Fibroblast of the conjunctiva (primary cell): Measurements from ENCODE around the gene EML6.
"Not testable (repeated sequence)": the region's sequence is repeated elsewhere in the genome, so short reads cannot be mapped to it uniquely, and the experiment has no call there.

Source experiments
- DNase-seq: peaks from one replicate; pipeline ENCODE4 v3.0.0-alpha.2; 2010; ENCODE audit warnings: low read depth

The EML6 gene

GRCh38 chr2:54803783-54804751 lies 80.6 kb downstream of the EML6 start:
- DNase-seq, result no peak

DNA sequence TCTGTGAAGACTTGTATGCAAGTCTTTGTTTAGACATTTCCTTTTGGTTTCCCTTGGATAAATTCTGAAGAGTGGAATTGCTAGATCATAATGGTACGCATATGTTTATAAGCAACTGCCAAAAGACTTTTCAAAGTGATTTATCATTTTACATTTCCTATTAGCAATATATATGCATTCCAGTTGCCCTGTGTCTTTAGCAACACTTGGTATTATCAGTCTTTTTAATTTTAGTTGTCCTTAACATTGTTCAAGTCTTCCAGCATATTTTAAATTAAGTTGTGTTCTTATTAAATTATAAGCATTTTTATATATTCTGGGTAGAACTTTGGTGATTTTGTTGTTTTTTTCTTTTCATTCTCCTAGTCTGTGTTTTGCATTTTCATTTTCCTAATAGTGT lies 81.8 kb downstream of the EML6 start:
- DNase-seq, result no peak

GRCh38 chr2:54806975-54807374 lies 83.5 kb downstream of the EML6 start:
- no peak for DNase-seq

DNA sequence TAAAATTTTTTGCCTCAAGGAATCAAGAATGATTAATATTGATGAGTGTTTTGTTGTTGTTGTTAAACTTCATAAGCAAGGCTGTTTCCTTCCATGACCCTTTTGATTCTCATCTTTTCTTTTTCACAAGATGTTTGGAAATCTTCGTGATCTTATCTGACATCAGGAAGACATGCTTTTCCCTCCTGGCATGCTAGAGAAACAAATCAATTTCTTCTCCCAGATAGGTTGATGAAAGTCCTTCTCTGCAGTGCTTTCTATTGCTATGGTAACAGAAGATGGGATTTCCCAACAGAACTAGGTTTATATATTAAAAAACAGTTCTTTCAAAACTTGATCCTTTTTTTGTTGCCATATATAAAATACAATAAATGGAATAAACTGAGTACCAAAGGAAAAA lies 85.2 kb downstream of the EML6 start:
- DNase-seq, result no peak

DNA sequence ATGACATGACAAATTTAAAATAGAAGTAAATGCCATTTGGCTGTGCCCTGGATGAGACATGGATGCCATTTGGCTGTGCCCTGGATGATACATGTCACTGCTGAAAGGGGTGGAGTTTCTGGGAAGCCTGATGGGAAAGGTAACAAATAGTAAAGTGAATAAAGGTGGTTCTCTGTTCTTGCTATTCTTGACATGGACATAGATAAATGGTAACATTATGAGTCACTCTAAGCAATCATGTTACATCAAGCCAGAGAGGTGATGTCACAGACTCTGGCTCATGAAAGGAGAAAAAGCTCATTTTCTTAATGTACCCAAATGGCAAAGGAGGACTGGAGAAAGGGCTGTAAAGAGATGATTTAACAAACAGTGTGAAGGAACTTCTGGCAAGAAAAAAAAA lies 86.4 kb downstream of the EML6 start:
- peak; percentile 4 for DNase-seq

GRCh38 chr2:54810246-54810645 lies 86.8 kb downstream of the EML6 start:
- no peak for DNase-seq

DNA sequence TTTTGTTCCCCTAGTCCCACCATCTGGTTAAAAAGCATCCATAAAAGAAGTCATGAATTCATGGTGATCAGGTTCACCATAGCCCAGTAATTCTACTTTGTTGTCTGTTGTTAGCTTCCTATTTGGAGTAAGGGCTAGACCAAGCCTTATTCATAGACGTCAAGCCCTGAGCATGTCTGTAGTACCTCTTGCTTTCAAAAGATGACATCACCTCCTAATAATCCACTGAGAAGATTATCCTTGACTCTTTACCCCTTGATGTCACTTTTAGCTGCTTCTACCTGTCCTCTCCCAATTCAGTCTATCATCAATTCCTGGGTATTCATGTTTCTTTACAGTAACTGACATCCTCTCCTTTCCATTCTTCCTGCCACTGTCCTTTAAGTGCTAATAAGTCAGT lies 90.1 kb downstream of the EML6 start:
- DNase-seq, result no peak

DNA sequence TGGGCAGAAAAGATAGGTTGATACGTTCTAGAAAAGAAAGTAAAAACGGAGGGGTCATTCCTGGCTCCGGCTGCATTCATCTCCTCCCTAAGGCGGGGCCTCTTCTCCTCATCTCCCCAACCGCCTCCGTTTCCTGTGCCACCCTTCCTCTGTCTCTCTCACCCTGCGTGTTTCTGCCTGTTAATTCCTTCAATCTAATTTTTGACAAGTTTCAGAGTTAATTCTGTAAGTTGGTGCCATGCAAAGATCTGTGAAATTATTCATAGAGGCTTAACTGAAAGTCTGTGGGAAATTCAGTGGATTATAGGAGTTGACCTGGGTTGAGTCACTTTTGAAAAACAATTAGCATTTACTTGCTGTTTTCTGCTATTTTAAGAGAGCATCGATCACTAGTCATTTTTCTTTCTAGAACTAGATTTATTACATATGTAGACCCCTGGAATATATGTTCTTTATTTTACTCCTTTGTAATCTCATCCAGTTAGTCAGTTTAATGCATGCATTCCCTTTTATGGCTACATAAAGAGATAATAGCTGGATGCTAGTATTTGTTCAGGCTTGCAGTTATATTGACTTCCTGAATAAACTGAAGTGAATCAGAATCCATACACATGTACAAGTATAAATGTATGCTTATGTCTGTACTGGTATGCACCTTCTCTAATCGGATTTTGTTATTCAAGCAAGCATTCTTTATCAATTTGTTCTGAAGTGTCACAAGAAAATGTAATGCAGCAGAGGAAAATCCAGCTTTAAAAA lies 91.1 kb downstream of the EML6 start:
- DNase-seq, result no peak

GRCh38 chr2:54815148-54815539 lies 91.7 kb downstream of the EML6 start:
- no peak for DNase-seq

GRCh38 chr2:54818226-54818625 lies 94.8 kb downstream of the EML6 start:
- no peak for DNase-seq

DNA sequence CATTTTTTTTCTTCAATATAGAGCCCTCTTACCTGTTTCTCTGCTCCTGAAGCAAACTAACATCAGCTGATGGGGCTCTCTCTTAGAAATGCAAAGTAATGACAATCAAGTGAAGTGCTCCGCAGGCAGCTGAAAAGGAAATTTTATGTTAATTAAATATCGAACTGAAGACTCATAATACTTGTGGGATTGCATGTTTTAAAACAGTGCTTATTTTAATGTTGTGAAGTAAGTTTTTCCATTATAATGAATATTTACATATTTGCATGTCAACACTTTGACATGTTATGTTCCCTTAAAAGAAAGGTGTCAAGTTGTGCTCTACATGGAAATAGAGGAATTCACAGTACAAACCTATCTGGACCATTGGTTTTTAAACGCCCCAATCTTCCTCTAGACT lies 97.1 kb downstream of the EML6 start:
- DNase-seq, result no peak

DNA sequence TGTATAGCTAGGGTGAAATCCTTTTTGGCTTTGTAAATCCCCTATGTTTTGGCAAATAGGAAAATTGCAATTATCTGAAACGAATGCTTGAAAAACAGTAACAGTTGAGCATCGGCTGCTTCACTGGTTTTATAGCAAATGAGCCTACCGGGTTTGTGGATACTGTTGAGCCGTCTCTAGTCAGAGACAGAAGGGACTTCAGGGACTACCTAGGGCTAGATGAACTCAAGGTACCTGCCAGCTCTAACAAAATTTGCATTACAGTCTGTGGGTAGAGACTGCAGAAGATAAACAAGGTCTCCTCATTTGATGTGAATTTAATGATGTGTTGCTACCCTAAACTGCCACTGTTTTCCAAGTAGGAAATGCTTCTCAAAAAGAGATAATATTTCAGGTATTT lies 101.1 kb downstream of the EML6 start:
- DNase-seq, result no peak

- no peak for DNase-seq
Measured at GRCh38 chr2:54830546-54830945, 107.1 kb downstream of the EML6 start.

DNA sequence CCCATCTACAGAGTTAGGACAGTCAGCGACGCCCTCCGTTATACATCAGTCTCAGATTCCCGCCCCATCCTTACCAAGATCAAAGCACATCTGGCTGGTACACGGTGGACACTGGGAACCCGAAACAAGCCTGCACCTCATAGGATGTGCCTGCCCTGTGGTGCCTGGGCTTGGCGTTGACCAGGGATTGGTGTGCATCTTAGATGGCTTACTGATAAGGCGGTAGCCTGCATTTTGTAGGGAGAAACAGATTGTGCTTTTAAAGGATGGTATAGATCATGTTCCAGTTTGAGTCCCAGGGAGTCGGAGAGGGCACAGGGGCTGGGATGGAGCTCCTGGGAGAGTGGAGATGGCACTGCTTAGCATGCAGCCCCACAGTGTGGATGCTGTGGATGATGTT lies 108.0 kb downstream of the EML6 start:
- no peak for DNase-seq

DNA sequence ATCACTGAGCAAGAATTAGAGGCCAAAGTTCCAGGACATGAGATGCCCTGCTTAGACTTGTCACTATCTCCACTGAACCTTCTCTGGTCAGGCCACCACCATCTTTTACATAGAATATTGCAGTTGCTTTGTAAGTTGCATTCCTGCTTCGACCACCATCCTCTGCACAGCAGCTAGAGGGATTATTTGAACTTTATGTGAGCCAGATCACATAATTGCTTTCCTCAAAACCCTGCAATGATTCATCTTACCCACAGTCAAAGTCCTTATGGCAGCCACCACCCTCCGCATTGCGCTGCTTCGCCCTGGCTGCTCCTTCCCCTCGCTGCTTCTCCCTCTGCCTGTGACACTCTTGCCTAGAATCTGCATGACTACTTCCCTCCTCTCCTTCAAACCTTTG lies 111.3 kb downstream of the EML6 start:
- DNase-seq, result no peak

DNA sequence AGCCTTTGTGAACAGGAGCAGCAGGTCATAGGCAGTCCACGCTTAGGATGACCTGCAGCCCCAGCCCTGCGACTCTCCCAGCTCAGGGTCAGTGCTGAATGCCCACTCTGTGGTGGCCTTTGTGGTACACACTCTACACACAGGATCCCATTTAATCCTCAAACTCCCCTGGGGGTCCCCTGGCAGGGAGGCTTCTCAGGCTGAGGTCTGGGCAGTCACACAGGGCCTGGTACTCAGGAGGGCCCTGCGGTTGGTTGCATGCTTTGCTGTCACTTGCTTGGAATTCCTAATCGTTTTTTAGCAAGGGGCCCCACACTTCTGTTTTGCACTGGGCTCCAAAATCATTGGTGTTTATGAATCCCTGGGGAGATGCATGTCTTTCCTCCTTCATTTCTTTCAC lies 113.0 kb downstream of the EML6 start:
- no peak for DNase-seq

GRCh38 chr2:54838585-54839035 lies 115.1 kb downstream of the EML6 start:
- DNase-seq, result peak; percentile 53

DNA sequence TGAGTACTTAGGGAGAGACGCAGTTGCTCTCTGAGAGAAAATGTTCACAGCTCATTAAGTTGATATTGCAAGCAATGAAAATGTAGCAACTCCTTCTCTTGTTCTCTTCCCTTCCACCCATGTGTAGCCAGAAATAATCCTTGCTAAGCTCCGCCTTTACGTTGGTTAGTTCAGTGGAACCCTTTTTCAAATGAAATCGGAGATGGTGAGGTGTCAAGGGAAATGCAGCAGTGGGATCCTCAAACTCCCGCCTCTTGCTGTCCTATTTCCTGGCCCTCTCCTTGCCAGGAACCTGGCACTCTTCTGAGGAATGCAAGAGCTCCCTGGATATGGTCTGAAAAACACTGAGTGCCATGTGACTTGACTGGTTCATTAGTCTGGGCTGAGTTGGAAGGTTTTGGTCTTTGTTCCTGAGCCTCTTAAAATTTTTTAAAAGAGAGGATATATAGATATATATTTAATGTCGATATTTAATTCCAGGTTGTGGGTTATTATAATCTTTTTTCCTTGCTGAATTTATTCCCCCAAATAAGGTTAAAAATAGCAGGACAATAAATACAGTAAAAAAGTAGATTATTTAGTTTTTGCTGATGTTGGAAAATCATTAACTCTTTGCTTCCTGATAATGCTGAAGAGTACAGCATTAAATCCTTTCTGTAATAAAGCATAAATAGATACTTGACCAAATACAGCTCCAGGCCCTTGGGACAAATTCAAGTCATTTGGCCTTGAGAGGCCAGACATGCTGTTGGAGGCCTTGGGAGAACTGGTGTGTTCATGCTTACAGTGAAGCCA lies 116.2 kb downstream of the EML6 start:
- no peak for DNase-seq

DNA sequence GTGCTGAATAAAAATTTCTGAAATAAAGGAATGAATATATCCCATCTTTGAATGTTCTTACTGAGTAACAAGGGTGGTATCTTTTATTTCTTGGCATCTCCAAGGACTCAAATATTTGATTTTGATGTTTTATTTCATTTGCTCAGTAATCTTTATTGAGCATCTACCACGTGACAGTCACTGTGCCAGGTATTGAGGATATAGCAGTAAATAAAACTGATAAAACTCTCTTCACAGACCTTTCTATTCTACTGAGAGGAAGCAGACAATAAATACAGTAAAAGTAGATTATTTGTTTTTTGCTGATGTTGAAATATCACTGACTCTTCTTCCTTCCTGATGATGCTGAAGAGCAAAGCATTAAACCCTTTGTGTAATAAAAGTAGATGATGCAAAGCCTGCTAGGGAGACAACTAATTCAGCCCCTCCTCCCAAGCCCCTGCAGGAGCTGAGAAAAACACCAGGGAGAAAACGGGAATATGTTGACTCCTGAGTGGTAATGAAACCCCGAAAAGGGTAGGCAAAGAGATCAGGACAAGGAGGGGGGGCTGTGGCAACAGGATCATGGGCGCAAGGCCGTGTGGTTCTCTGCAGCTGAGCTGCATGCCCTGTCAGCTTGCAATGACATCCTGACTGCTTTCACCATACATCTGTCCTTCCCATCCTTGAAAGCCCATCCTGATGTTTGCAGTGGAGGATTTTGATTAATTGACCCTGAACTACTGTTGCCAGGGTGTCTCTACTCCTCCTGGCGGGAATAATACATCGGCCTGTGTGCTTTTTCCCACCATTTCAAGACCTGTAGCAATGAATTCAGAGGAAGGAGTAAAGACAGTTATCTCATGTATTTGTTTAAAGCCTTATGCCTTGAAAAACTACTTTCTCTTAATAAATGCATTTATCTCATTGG lies 117.4 kb downstream of the EML6 start:
- DNase-seq, result no peak

- DNase-seq, result not testable (repeated sequence)
Measured at GRCh38 chr2:54841500-54841899, 118.0 kb downstream of the EML6 start.

DNA sequence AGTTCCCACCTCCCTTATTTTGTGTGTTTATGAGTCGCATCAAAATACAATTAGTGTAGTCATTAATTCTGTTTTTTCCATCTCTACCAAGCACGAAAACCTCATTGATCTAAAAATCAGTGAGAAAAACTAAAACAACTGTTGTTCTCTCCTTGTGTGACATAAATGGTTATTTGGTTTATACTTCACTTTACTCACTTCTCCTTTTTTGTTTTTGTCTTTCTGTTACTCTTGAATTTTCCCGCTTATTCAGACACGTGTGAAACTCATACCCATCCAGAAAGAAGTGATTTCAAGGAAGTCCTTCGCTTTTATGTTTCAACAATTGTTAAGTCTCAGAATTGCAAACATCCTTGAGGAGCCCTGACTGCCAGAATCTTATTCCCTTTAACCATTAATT lies 121.6 kb downstream of the EML6 start:
- DNase-seq, result no peak
